Tibial artery (tissue), 4 donors: ENCODE results near the gene POLE.

Experiments
- DNase-seq, 2 donors: peaks; one replicate each; pipeline ENCODE4 v3.0.0-alpha.2; 2019
- H3K27ac ChIP-seq, 2 donors: fragments of 200-600 bp; sonication (generic) in 1 of 2; 1 replicate in 1 of 2; 2 replicates in 1 of 2; pipeline ENCODE4 v1.5.1; 2018 to 2019; ENCODE audit warnings: mild to moderate bottlenecking in 1 of 2
- H3K27me3 ChIP-seq, 2 donors: fragments of 200-600 bp; sonication (generic) in 1 of 2; one replicate each; pipeline versions ENCODE4 v1.5.1 to v1.6.0; 2016 to 2019
- H3K36me3 ChIP-seq, 3 donors: fragments of 200-600 bp; sonication (generic) in 2 of 3; one replicate each; pipeline ENCODE4 v1.5.1; 2016 to 2019; ENCODE audit warnings: mild to moderate bottlenecking in 2 of 3
- H3K4me1 ChIP-seq, 4 donors: fragments of 200-600 bp; sonication (generic) in 2 of 4; 1 replicate in 3 of 4; 2 replicates in 1 of 4; pipeline ENCODE4 v1.5.1; 2016 to 2019
- H3K4me3 ChIP-seq, 2 donors: fragments of 200-600 bp; sonication (generic) in 1 of 2; 1 replicate in 1 of 2; 2 replicates in 1 of 2; pipeline ENCODE4 v1.5.1; 2018 to 2019; ENCODE audit warnings: mild to moderate bottlenecking in 2 of 2
- H3K9me3 ChIP-seq, 3 donors: fragments of 200-600 bp; sonication (generic) in 1 of 3; one replicate each; pipeline ENCODE4 v1.5.1; 2016 to 2019
- intact Hi-C: fragments of 100-400 bp; cut with DNase I; formaldehyde crosslinking; loops from one replicate; pipeline ENCODE4 v1.15.0; 2023; ENCODE audit warnings: low total_unique reads
- TF ChIP-seq, protein P1 (sequence below), 2 experiments: fragments of 200-600 bp in 1 of 2; fragments of 450-650 bp in 1 of 2; IDR thresholded peaks; one replicate each; pipeline ENCODE4 v1.5.1; 2017 to 2019; ENCODE audit warnings: antibody characterized with exemption in 2 of 2, mild to moderate bottlenecking in 1 of 2, moderate library complexity in 1 of 2

POLE gene

DNA sequence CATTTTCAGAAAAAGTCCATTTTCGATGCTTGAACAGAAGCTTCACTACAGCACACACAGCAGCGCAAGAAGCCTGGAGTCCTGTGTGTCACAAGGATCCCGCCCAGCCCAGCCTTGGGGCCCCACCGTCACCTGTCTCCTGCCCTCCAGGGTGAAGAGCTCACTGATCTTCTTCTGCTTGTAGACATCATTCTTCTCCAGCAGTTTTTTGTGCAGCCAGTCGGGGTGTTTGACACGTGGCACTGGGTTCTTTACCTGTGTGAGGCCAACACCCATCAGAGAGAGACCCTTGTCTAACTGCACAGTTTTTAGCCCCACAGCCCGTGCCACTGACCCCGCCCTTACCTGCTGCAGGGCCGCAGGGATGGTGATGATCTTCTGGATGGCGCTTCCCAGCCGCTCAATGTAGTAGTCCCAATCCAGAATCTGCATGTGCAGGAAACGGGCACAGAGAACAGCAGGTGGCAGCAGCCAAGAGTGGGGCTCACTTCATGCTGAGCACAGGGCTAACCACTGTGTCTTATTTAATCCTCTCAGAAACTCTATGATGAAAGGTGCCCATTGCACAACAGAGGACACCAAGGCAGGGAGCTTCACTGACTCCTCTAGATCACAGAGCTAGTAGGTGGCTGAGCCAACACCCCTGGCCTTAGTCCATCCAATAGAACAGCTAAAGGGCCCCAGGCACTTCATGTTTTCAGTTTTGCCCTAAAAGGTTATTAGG is 30.0 kb downstream of the POLE start:
- H3K27me3 ChIP-seq: no peaks in the 10 kb centered on the region
- TF ChIP-seq, protein P1, sequence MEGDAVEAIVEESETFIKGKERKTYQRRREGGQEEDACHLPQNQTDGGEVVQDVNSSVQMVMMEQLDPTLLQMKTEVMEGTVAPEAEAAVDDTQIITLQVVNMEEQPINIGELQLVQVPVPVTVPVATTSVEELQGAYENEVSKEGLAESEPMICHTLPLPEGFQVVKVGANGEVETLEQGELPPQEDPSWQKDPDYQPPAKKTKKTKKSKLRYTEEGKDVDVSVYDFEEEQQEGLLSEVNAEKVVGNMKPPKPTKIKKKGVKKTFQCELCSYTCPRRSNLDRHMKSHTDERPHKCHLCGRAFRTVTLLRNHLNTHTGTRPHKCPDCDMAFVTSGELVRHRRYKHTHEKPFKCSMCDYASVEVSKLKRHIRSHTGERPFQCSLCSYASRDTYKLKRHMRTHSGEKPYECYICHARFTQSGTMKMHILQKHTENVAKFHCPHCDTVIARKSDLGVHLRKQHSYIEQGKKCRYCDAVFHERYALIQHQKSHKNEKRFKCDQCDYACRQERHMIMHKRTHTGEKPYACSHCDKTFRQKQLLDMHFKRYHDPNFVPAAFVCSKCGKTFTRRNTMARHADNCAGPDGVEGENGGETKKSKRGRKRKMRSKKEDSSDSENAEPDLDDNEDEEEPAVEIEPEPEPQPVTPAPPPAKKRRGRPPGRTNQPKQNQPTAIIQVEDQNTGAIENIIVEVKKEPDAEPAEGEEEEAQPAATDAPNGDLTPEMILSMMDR (IDR thresholded peaks at IDR 0.05): no peak
- intact Hi-C loops: no loop called here
- H3K27ac ChIP-seq: no peak overlapping the region
- peak in 1 of 2 donors; percentile 53 for DNase-seq
- H3K4me1 ChIP-seq: no peaks in the 10 kb centered on the region
- peaks cover 83 to 98% (median 85%) of the 10 kb centered on the region in 3 donors for H3K36me3 ChIP-seq
- no peaks in the 10 kb centered on the region for H3K9me3 ChIP-seq
- H3K4me3 ChIP-seq: no peak overlapping the region

DNA sequence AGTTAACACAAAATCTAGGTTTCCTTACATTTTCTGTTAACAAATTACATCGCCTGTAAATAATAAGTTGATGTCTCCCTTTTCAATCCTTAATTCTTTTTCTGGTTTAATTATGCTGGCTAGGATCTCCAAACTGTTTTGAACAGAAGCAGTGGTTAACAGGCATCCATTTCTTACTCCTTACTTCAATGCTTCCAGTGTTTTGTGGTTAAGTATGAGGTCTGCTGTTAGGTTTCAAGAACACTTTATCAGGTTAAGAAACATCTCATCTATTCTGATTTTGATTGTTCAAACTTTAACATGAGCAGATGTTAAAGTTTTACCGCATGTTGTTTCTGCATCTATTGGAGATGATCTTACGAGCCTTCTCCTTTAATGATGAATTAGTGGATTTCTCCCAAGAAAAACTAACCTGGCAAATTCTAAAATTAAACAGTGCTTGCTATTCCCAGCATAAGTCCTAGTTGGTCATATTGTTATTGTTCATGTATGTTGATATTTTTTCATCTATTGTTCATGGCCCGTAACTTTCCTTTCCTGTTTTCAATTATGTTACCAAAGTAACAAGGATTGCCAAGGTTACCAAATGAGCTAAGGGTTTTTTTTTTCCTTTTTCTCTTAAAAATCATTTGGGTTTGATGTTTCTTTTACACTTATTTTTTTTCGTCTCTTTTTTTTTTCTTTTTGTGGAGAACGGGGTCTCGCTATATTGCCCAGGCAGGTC is 33.4 kb downstream of the POLE start:
- no peak for DNase-seq
- Histone ChIP-seq H3K4me1 (no peaks in the 10 kb centered on the region), H3K9me3 (no peaks in the 10 kb centered on the region), H3K27me3 (no peaks in the 10 kb centered on the region), H3K36me3 (peaks cover 66 to 95% (median 67%) of the 10 kb centered on the region in 3 donors), H3K4me3 (no peak overlapping the region), H3K27ac (no peak overlapping the region)
- intact Hi-C loops: no loop called here
- TF ChIP-seq, protein P1 (IDR thresholded peaks at IDR 0.05): no peak

DNA sequence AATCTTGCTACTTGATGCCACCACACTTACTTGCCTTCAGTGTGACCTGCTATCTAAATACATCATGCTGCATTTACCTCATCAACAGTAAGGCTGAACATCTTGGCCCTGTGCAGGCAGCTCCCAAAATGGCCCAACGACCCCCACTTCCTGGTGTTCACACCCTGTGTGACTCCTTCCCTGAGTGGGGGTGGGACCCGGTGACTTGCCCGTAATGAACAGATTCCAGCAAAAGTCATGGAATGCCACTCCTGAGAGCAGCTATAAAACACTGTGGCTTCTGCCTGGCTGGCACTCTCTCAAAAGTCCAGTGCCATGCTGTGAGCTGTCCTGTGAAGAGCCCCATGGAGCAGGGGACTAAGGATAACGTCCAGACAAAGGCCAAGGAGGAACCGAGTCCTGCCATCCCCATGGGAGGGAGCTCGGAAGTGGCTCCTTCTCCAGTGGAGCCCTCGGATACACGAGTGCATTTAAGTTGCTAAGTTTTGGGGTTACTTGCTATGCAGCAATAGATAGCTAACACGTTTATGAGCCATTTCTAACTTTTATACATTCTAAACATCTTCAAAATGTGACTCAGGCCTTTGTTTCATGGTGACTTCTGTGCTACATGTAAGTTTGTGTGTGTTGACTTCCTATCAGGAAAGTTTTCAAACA is 35.6 kb downstream of the POLE start:
- Histone ChIP-seq H3K27me3 (no peaks in the 10 kb centered on the region), H3K36me3 (peaks cover 63 to 95% (median 65%) of the 10 kb centered on the region in 3 donors), H3K4me1 (no peaks in the 10 kb centered on the region), H3K4me3 (no peak overlapping the region), H3K9me3 (no peaks in the 10 kb centered on the region), H3K27ac (no peak overlapping the region)
- intact Hi-C loops: no loop called here
- TF ChIP-seq, protein P1 (IDR thresholded peaks at IDR 0.05): no peak
- DNase-seq: peak in 1 of 2 donors; percentile 33

DNA sequence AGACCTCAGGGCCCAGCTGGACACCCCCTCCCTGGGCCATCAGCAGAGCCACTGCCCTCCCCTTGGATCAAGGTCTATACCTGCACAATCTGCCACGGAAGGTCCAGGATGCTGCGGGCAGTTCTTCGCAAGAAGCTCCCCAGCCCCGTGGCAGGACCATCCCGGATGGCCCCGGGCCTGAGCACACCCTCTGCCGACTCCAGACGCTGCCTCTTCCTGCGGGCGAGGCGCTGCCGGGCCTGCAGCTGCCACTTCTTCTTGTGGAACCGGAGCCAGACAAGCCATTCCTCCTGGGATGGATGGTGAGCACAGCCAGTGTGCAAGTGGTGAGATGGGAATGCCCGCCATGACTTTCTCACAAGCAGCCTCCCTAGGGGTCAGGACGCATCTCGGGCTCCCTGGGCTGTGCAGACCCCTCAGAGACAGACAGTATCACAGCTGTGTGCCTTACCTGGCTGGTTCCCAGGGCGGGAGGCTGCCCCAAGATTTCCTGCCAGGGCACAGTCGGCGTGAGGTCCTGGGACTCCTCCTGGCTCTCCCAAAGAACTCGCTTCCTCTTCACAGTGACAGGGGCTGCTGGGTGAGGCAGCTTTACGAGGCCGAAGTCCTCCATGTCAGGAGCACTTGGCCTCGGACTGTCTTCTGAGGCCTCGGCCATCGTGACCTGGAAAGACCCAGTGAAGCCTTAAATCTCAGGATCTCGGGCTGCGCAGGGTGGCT is 37.8 kb downstream of the POLE start:
- Histone ChIP-seq H3K27me3 (no peaks in the 10 kb centered on the region), H3K4me1 (no peaks in the 10 kb centered on the region), H3K9me3 (no peaks in the 10 kb centered on the region), H3K36me3 (peaks cover 52 to 92% (median 62%) of the 10 kb centered on the region in 3 donors), H3K27ac (no peak overlapping the region), H3K4me3 (no peak overlapping the region)
- TF ChIP-seq, protein P1 (IDR thresholded peaks at IDR 0.05): no peak
- intact Hi-C loops: no loop called here
- peak in 1 of 2 donors; percentile 46 for DNase-seq

DNA sequence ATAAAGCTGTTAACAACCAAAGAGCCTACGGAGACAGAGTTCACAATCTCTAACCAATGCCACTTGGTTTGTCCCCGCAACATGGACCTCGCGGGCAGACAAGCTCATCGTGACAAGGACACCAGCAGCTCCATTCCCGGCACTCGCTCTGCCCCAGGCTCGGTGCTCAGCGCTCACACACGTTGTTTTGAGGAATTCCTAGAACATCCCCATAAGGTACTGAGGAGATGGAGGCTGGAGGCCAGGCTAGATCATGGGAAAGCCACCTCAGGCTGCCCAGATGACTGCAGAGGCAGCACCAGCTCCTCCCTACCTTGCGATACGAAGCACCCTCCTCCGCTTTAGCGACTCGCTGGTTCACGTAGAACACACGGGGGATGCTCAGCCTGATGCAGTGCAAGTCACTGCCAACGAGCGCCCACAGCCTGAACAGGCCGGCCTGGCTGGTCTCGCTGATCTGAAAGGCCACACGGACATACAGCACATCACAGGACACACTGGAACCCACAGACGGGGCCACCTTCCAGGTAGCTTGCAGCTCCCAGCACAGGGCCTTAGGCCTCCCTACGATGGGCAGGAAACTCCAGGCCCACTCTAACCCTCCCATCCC is 38.4 kb downstream of the POLE start:
- Histone ChIP-seq H3K4me1 (no peaks in the 10 kb centered on the region), H3K4me3 (no peak overlapping the region), H3K27ac (no peak overlapping the region), H3K9me3 (no peaks in the 10 kb centered on the region), H3K36me3 (peaks cover 47 to 92% (median 56%) of the 10 kb centered on the region in 3 donors), H3K27me3 (no peaks in the 10 kb centered on the region)
- TF ChIP-seq, protein P1 (IDR thresholded peaks at IDR 0.05): no peak
- intact Hi-C loops: no loop called here
- DNase-seq: peak in 1 of 2 donors; percentile 43
